ENCODE data around the gene POLR2E. TPM values are rescaled to one million over a fixed set of nuclear protein-coding genes. Genes with fewer than 3 reads are reported as not detected.

POLR2E gene
- polyA plus RNA-seq, 3 donors = 183 to 222 (median 195) TPM

DNA sequence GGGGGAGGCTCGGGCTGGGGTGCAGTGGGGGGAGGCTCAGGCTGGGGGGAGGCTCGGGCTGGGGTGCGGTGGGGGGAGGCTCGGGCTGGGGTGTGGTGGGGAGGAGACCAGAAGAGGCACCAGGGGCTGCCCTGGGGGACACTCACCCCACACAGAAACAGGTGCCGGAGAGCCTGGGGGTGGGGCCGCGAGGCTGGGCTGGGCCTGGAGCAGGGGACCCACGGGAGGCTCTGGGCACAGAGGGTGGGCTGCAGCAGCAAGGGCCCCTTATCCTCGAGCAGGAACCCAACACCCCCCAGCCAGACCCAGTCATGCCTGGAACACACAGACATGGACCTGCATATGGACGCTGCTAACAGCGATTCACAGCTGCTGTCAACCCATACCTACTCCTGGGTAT is 42.9 kb upstream of the POLR2E start:
- H2AFZ ChIP-seq (ENCODE audit: insufficient read depth, low read depth, low read length, poor library complexity, severe bottlenecking) = no peak overlapping the region
- intact Hi-C loops (cut with micrococcal nuclease) = no loop called here
- 90% methylated on average over 5 of the region's 11 CpGs for WGBS (ENCODE audit: insufficient coverage)
- no peak overlapping the region for H3K27ac ChIP-seq (ENCODE audit: low read depth in 1 of 2, low read length in 2 of 2)
- peaks cover 14 to 15% of the 10 kb centered on the region in 2 donors for H3K4me1 ChIP-seq (ENCODE audit: control insufficient read depth in 1 of 2, insufficient read depth in 2 of 2, low read length in 2 of 2)
- Mint-ChIP-seq H3K4me3 (no peak overlapping the region), H3K27me3 (ENCODE audit: low read depth in 3 of 3) (peaks cover 0 to 3% (median 0%) of the 10 kb centered on the region in 3 donors), H3K36me3 (peaks cover 46 to 72% of the 10 kb centered on the region in 2 donors), H3K27ac (peak overlapping the region in 1 of 7 donors; percentile 57), H3K9me3 (peaks cover 0 to 8% (median 3%) of the 10 kb centered on the region in 7 donors), H3K4me1 (peaks cover 24% of the 10 kb centered on the region)
- no peaks in the 10 kb centered on the region for H3K27me3 ChIP-seq (ENCODE audit: control insufficient read depth in 2 of 2, insufficient read depth in 2 of 2, low read length in 2 of 2)
- peaks cover 49% of the 10 kb centered on the region for H3K79me2 ChIP-seq (ENCODE audit: insufficient read depth, low read length)
- TF ChIP-seq, protein P1, sequence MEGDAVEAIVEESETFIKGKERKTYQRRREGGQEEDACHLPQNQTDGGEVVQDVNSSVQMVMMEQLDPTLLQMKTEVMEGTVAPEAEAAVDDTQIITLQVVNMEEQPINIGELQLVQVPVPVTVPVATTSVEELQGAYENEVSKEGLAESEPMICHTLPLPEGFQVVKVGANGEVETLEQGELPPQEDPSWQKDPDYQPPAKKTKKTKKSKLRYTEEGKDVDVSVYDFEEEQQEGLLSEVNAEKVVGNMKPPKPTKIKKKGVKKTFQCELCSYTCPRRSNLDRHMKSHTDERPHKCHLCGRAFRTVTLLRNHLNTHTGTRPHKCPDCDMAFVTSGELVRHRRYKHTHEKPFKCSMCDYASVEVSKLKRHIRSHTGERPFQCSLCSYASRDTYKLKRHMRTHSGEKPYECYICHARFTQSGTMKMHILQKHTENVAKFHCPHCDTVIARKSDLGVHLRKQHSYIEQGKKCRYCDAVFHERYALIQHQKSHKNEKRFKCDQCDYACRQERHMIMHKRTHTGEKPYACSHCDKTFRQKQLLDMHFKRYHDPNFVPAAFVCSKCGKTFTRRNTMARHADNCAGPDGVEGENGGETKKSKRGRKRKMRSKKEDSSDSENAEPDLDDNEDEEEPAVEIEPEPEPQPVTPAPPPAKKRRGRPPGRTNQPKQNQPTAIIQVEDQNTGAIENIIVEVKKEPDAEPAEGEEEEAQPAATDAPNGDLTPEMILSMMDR (IDR thresholded peaks at IDR 0.05) = no peak
- peaks cover 0 to 4% of the 10 kb centered on the region in 2 donors for H3K9me3 ChIP-seq (replicated peaks in 1 of 2; ENCODE audit: control insufficient read depth in 1 of 2, insufficient read depth in 1 of 2, low read length in 2 of 2)
- H3K4me3 ChIP-seq (replicated peaks in 1 of 3; ENCODE audit: low read depth in 2 of 3, low read length in 3 of 3) = no peak overlapping the region
- peaks cover 86% of the 10 kb centered on the region for H4K20me1 ChIP-seq (ENCODE audit: insufficient read depth, low read length)
- no peak overlapping the region for H3K9ac ChIP-seq (ENCODE audit: insufficient read depth, low read length, poor library complexity, severe bottlenecking)
- no peak for DNase-seq
- peaks cover 33 to 69% of the 10 kb centered on the region in 2 donors for H3K36me3 ChIP-seq (replicated peaks in 1 of 2; ENCODE audit: control insufficient read depth in 1 of 2, insufficient read depth in 2 of 2, low read length in 2 of 2)
- H3K4me2 ChIP-seq (replicated peaks; ENCODE audit: extremely low read depth, low read length, poor library complexity, severe bottlenecking) = no peak overlapping the region

DNA sequence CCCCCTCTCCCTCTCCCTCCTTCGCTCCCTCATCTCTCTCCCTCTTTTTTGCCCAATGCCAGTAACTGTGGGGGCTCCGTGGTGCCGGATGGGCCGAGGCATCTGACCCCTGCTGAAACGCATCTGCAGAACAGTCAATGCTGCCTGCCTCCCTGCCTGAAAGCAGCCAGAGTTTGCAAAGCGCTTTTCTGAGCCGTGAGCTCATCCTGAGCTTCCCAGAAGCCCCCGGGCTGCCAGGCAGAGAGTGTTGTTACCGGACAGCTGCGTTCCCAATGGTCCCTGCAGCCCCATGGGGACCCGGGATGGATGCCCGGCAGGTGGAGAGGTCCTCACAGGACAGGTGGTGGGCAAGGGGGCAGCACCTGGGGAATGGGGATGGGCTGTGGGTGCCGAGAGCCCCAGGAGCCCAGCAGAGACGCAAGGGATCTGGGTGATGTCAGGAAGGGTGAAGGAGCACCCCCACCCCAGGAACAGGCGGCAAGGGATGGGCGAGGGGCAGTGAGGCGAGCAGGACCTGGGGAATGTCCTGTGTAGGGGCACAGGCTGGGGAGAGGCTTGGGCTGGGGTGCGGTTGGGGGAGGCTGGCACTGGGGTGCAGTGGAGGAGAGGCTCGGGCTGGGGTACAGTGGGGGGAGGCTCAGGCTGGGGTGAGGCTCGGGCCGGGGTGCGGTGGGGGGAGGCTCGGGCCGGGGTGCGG is 41.6 kb upstream of the POLR2E start:
- DNase-seq = no peak
- WGBS (ENCODE audit: insufficient coverage) = 71% methylated on average over 16 of the region's 25 CpGs
- no peak overlapping the region for H3K27ac ChIP-seq (ENCODE audit: low read depth in 1 of 2, low read length in 2 of 2)
- H3K9me3 Mint-ChIP-seq = peaks cover 0 to 5% (median 2%) of the 10 kb centered on the region in 7 donors
- no peak overlapping the region for H2AFZ ChIP-seq (ENCODE audit: insufficient read depth, low read depth, low read length, poor library complexity, severe bottlenecking)
- H3K9ac ChIP-seq (ENCODE audit: insufficient read depth, low read length, poor library complexity, severe bottlenecking) = no peak overlapping the region
- H3K36me3 Mint-ChIP-seq = peaks cover 38 to 58% of the 10 kb centered on the region in 2 donors
- peaks cover 29 to 57% of the 10 kb centered on the region in 2 donors for H3K36me3 ChIP-seq (replicated peaks in 1 of 2; ENCODE audit: control insufficient read depth in 1 of 2, insufficient read depth in 2 of 2, low read length in 2 of 2)
- H3K27me3 Mint-ChIP-seq (ENCODE audit: low read depth in 3 of 3) = peaks cover 0 to 3% (median 0%) of the 10 kb centered on the region in 3 donors
- no peak overlapping the region for H3K4me3 ChIP-seq (replicated peaks in 1 of 3; ENCODE audit: low read depth in 2 of 3, low read length in 3 of 3)
- TF ChIP-seq, protein P1 (IDR thresholded peaks at IDR 0.05) = no peak
- intact Hi-C loops (cut with micrococcal nuclease) = no loop called here
- H3K9me3 ChIP-seq (replicated peaks in 1 of 2; ENCODE audit: control insufficient read depth in 1 of 2, insufficient read depth in 1 of 2, low read length in 2 of 2) = peaks cover 0 to 4% of the 10 kb centered on the region in 2 donors
- H3K27me3 ChIP-seq (ENCODE audit: control insufficient read depth in 2 of 2, insufficient read depth in 2 of 2, low read length in 2 of 2) = no peaks in the 10 kb centered on the region
- no peak overlapping the region for H3K4me3 Mint-ChIP-seq
- peaks cover 49% of the 10 kb centered on the region for H3K79me2 ChIP-seq (ENCODE audit: insufficient read depth, low read length)
- H3K4me2 ChIP-seq (replicated peaks; ENCODE audit: extremely low read depth, low read length, poor library complexity, severe bottlenecking) = no peak overlapping the region
- peaks cover 80% of the 10 kb centered on the region for H4K20me1 ChIP-seq (ENCODE audit: insufficient read depth, low read length)
- H3K27ac Mint-ChIP-seq = peak overlapping the region in 2 of 7 donors; percentile 45 to 78
- peaks cover 29% of the 10 kb centered on the region for H3K4me1 Mint-ChIP-seq
- H3K4me1 ChIP-seq (ENCODE audit: control insufficient read depth in 1 of 2, insufficient read depth in 2 of 2, low read length in 2 of 2) = peaks cover 24 to 25% of the 10 kb centered on the region in 2 donors
